ENCODE measurements around the gene LRRK2. TPM values are rescaled to one million over a fixed set of nuclear protein-coding genes. Genes with fewer than 3 reads are reported as not detected.

The LRRK2 gene
- total and polyA plus RNA-seq, 10 of the 15 experiments (the other 5 are each of a cell fraction or from before 2014, with no cell fraction given): 0.80 to 32.6 (median 1.4) TPM

- TF ChIP-seq ZBTB4 (CRISPR knock-in tag; IDR thresholded peaks at IDR 0.05) (no peak), RAD21 (IDR thresholded peaks at IDR 0.05; ENCODE audit: insufficient read depth, low read depth, low read length) (no peak)
Measured at GRCh38 chr12:40219760-40220159, 5.0 kb upstream of the LRRK2 start (continued).

GRCh38 chr12:40222247-40222646 lies 2.5 kb upstream of the LRRK2 start:
- H3K4me3 ChIP-seq: no peak overlapping the region
- ChIA-PET POLR2A (no interaction called here), CTCF (no interaction called here), RAD21 (ENCODE audit: unreplicated experiment) (no interaction called here), SMC1A (ENCODE audit: uncharacterized antibody, unreplicated experiment) (no interaction called here)
- 18% methylated on average over 2 of the region's 2 CpGs for WGBS (ENCODE audit: insufficient coverage, insufficient replicate concordance, low lambda C conversion rate, missing lambda C conversion rate)
- no peaks in the 10 kb centered on the region for H4K20me1 ChIP-seq (ENCODE audit: control insufficient read depth, insufficient read depth)
- H3K27ac ChIP-seq (ENCODE audit: control insufficient read depth, insufficient read depth): no peak overlapping the region
- intact Hi-C loops (cut with micrococcal nuclease; ENCODE audit: unreplicated experiment): loop anchor here (10.0 kb wide), 1 partner anchor 607 kb away; the partner anchor contains the start of gene ABCD2
- no peak overlapping the region for H2AFZ ChIP-seq (ENCODE audit: control insufficient read depth, low read depth, low read length)
- H3K4me1 ChIP-seq (ENCODE audit: control insufficient read depth, insufficient read depth, low read length): peaks cover 9% of the 10 kb centered on the region
- H3K9me3 ChIP-seq (replicated peaks; ENCODE audit: control insufficient read depth, insufficient read depth, low read length): no peaks in the 10 kb centered on the region; the same call in 1 of the 3 replicates
- no peaks in the 10 kb centered on the region for H3K36me3 ChIP-seq (ENCODE audit: control insufficient read depth in 2 of 2, insufficient read depth in 2 of 2, low read length in 1 of 2)
- TF ChIP-seq NFYA (IDR thresholded peaks at IDR 0.05; ENCODE audit: borderline replicate concordance, low read depth, low read length) (no peak), PML (IDR thresholded peaks at IDR 0.05; ENCODE audit: low read length) (no peak), HSF1 (IDR thresholded peaks at IDR 0.05; ENCODE audit: low read depth, low read length) (no peak), ZNF622 (IDR thresholded peaks at IDR 0.05) (no peak), BRCA1 (IDR thresholded peaks at IDR 0.05; ENCODE audit: low read depth, low read length) (no peak), NR2C2 (IDR thresholded peaks at IDR 0.05; ENCODE audit: borderline replicate concordance, control insufficient read depth, insufficient read length, low read depth) (no peak), SKIL (IDR thresholded peaks at IDR 0.05; ENCODE audit: low read depth, poor library complexity, severe bottlenecking) (no peak), ZBTB11 (CRISPR knock-in tag; IDR thresholded peaks at IDR 0.05) (no peak)
- in situ Hi-C loops (cut with MboI): no loop called here
- no peak overlapping the region for H3K4me2 ChIP-seq (ENCODE audit: control insufficient read depth, insufficient read depth)
- no peak for DNase-seq (ENCODE audit: low read depth, low spot score)
- no peaks in the 10 kb centered on the region for H3K79me2 ChIP-seq (ENCODE audit: control insufficient read depth, insufficient read depth, low read length)
- H3K9ac ChIP-seq (ENCODE audit: control insufficient read depth, insufficient read depth, low read length): no peak overlapping the region
- ATAC-seq: no peak
- no TSS peak for BruUV-seq (replicated peaks)
- peaks cover 0 to 17% of the 10 kb centered on the region in 2 experiments; a peak in 1 of 4 replicates for H3K27me3 ChIP-seq (replicated peaks in 1 of 2; ENCODE audit: control insufficient read depth in 2 of 2, insufficient read depth in 2 of 2, low read length in 1 of 2)
- FAIRE-seq: no peak
